SU-DHL-6 (cell line): Measurements from ENCODE around the gene ATP9B.

Experiments
- H2AFZ ChIP-seq: fragments of 200-600 bp; sonication (generic); 2 replicates; pipeline ENCODE4 v1.6.1; 2014; ENCODE audit warnings: low read depth, mild to moderate bottlenecking, moderate library complexity, mixed read lengths, antibody characterized with exemption, low read length; ENCODE audit not compliant: severe bottlenecking
- H3F3A ChIP-seq: fragments of 200-600 bp; shearing (Covaris generic); 2 replicates; pipeline ENCODE4 v1.6.0; 2016; ENCODE audit warnings: antibody characterized with exemption, mild to moderate bottlenecking; ENCODE audit not compliant: insufficient read depth
- H3K27ac ChIP-seq: fragments of 200-600 bp; sonication (generic); 2 replicates; pipeline ENCODE4 v1.5.1; 2016; ENCODE audit warnings: low read depth, mild to moderate bottlenecking, low read length, moderate library complexity, mixed read lengths
- H3K27me3 ChIP-seq: fragments of 200-600 bp; sonication (generic), shearing (Covaris generic); 2 replicates; pipeline ENCODE4 v1.6.0; 2014; ENCODE audit warnings: mild to moderate bottlenecking, low read length
- H3K36me3 ChIP-seq: fragments of 200-600 bp; sonication (generic); 2 replicates; pipeline ENCODE4 v1.6.1; 2014; ENCODE audit warnings: mild to moderate bottlenecking, low read length, mixed read lengths
- H3K4me2 ChIP-seq: fragments of 300-600, 200-600 bp; shearing (Covaris generic), sonication (generic); 2 replicates; pipeline ENCODE4 v1.6.0; 2014; ENCODE audit warnings: low read length, low read depth, mild to moderate bottlenecking; ENCODE audit not compliant: poor library complexity, severe bottlenecking
- H3K4me3 ChIP-seq: fragments of 200-600 bp; sonication (generic); 2 replicates; pipeline ENCODE4 v1.5.1; 2014; ENCODE audit warnings: antibody characterized with exemption, low read length, mild to moderate bottlenecking, mixed read lengths; ENCODE audit not compliant: insufficient read depth, poor library complexity, severe bottlenecking
- H3K79me2 ChIP-seq: fragments of 200-600 bp; sonication (generic); 2 replicates; pipeline ENCODE4 v1.6.1; 2014; ENCODE audit warnings: mild to moderate bottlenecking, low read length, moderate library complexity; ENCODE audit not compliant: insufficient read depth
- H3K9ac ChIP-seq: fragments of 200-600 bp; sonication (generic); 2 replicates; pipeline ENCODE4 v1.7.0; 2014; ENCODE audit warnings: mild to moderate bottlenecking, low read length
- H3K9me2 ChIP-seq: fragments of 200-600 bp; sonication (generic); replicated peaks from 2 replicates; pipeline ENCODE4 v1.6.1; 2014; ENCODE audit warnings: low read length; ENCODE audit not compliant: insufficient read depth
- H3K9me3 ChIP-seq: fragments of 200-600 bp; sonication (generic); 2 replicates; pipeline ENCODE4 v1.6.1; 2014; ENCODE audit warnings: low read length, mixed read lengths; ENCODE audit not compliant: insufficient read depth
- H4K20me1 ChIP-seq: fragments of 200-600 bp; sonication (generic); 2 replicates; pipeline ENCODE4 v1.6.1; 2014; ENCODE audit warnings: low read depth, mild to moderate bottlenecking, antibody characterized with exemption, low read length, moderate library complexity, mixed read lengths
- EZH2phosphoT487 ChIP-seq: fragments of 200-600 bp; sonication (generic), shearing (Covaris generic); conservative IDR thresholded peaks from 2 replicates; pipeline ENCODE4 v1.6.1; 2018; ENCODE audit warnings: mild to moderate bottlenecking, antibody characterized with exemption, low read length, moderate library complexity, mixed read lengths
- TF ChIP-seq, protein P1 (sequence below): fragments of 200-600 bp; sonication (generic); IDR thresholded peaks from one replicate; pipeline ENCODE4 v1.5.1; 2017; ENCODE audit warnings: antibody characterized with exemption, mild to moderate bottlenecking, low read length, moderate library complexity; ENCODE audit not compliant: insufficient read depth, poor library complexity, severe bottlenecking

Gene ATP9B

DNA sequence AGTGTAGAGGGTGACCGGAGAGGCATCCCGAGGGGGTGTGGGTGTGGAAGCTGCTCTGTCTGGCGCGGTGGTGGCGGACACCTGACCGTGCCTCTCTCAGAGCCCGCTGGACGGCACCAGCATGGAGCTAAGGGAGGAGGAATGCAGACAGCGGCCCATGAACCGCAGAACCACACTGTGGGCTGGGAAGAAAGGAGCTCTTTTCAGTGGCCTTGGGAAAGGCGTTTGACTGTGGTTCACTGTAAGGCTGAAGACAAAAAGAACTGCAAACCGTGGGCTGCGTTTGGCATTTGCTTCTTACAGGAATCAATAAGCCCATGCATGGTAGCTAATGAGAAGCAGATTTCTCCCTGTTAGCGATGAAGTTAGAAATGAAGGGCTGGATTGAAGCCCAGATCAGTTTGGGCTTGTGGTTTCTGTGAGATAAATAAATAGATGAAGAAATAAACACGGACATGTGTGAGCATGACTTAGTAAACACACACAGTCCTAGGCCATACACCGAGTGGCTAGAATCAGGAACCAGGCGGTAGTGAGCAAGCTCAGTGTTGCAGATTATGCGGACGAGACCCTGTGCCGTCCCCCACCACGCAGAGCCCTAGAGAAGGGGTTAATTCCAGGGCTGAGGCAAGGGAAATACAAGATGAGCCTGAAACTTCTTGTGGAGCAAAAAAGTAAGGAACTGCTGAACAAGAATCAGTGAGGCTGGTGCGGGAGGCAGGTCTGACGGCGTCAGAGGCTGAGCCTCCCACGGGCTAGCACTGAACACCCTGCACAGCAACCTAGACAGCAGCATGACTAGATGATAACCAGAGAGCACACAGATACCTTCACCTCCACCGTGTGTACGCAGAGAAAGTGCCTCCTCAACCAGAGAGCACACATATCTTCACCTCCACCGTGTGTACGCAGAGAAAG lies 297.2 kb downstream of the ATP9B start:
- Histone ChIP-seq H3K4me2 (no peak overlapping the region), H2AFZ (no peak overlapping the region), H3K9me2 (no peaks in the 10 kb centered on the region), H3F3A (no peaks in the 10 kb centered on the region), H3K79me2 (no peaks in the 10 kb centered on the region), H4K20me1 (no peaks in the 10 kb centered on the region), H3K27me3 (no peaks in the 10 kb centered on the region), H3K9ac (no peak overlapping the region), H3K9me3 (no peaks in the 10 kb centered on the region), H3K36me3 (no peaks in the 10 kb centered on the region), H3K4me3 (no peak overlapping the region), H3K27ac (no peak overlapping the region)
- TF ChIP-seq, protein P1, sequence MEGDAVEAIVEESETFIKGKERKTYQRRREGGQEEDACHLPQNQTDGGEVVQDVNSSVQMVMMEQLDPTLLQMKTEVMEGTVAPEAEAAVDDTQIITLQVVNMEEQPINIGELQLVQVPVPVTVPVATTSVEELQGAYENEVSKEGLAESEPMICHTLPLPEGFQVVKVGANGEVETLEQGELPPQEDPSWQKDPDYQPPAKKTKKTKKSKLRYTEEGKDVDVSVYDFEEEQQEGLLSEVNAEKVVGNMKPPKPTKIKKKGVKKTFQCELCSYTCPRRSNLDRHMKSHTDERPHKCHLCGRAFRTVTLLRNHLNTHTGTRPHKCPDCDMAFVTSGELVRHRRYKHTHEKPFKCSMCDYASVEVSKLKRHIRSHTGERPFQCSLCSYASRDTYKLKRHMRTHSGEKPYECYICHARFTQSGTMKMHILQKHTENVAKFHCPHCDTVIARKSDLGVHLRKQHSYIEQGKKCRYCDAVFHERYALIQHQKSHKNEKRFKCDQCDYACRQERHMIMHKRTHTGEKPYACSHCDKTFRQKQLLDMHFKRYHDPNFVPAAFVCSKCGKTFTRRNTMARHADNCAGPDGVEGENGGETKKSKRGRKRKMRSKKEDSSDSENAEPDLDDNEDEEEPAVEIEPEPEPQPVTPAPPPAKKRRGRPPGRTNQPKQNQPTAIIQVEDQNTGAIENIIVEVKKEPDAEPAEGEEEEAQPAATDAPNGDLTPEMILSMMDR: no peak

GRCh38 chr18:79367480-79367879 lies 298.3 kb downstream of the ATP9B start:
- Histone ChIP-seq H3K4me2 (no peak overlapping the region), H2AFZ (no peak overlapping the region), H3K9me2 (no peaks in the 10 kb centered on the region), H4K20me1 (no peaks in the 10 kb centered on the region), H3K9ac (no peak overlapping the region), H3K27me3 (no peaks in the 10 kb centered on the region), H3F3A (no peaks in the 10 kb centered on the region), H3K9me3 (no peaks in the 10 kb centered on the region), H3K36me3 (no peaks in the 10 kb centered on the region), H3K79me2 (no peaks in the 10 kb centered on the region), H3K4me3 (no peak overlapping the region), H3K27ac (no peak overlapping the region)
- TF ChIP-seq EZH2phosphoT487: no peak
- TF ChIP-seq, protein P1: no peak

- no peaks in the 10 kb centered on the region for H4K20me1 ChIP-seq
- H3K4me2 ChIP-seq: no peak overlapping the region
- TF ChIP-seq, protein P1: no peak
- TF ChIP-seq EZH2phosphoT487: no peak
- H2AFZ ChIP-seq: no peak overlapping the region
- no peak overlapping the region for H3K9ac ChIP-seq
- H3K27me3 ChIP-seq: no peaks in the 10 kb centered on the region
- no peaks in the 10 kb centered on the region for H3K36me3 ChIP-seq
- no peaks in the 10 kb centered on the region for H3F3A ChIP-seq
- no peak overlapping the region for H3K4me3 ChIP-seq
- no peaks in the 10 kb centered on the region for H3K9me3 ChIP-seq
- no peaks in the 10 kb centered on the region for H3K79me2 ChIP-seq
- no peak overlapping the region for H3K27ac ChIP-seq
- no peaks in the 10 kb centered on the region for H3K9me2 ChIP-seq
These were observed 298.8 kb downstream of the ATP9B start for GRCh38 chr18:79367989-79368388.
